Effector CD8-positive, alpha-beta T cell (primary cell): ENCODE measurements around the gene DUSP9.

Source experiments
- DNase-seq: peaks from one replicate; lab custom pipeline; 2025; lab: John Stamatoyannopoulos, UW

DUSP9 gene

GRCh38 chrX:153637121-153638040 is 9.6 kb upstream of the DUSP9 start:
- no peak for DNase-seq

DNA sequence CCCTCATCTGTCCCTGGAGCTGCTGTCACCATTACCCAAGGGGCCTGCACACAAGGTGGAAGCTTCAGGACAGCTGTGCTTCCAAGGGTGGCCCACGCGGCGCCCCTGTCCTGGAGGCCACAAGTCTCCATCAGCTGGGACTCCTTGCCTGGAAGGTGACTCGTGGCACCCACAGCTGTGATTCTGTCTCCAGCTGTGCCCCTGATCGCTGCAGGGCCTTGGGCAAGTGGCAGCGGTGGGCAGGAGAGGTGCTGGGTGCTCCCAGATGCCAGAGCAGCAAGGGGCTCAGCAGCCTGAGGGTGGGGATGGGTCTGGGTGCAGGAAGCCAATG is 9.0 kb upstream of the DUSP9 start:
- DNase-seq = no peak

GRCh38 chrX:153638436-153639176 is 8.4 kb upstream of the DUSP9 start:
- no peak for DNase-seq

DNA sequence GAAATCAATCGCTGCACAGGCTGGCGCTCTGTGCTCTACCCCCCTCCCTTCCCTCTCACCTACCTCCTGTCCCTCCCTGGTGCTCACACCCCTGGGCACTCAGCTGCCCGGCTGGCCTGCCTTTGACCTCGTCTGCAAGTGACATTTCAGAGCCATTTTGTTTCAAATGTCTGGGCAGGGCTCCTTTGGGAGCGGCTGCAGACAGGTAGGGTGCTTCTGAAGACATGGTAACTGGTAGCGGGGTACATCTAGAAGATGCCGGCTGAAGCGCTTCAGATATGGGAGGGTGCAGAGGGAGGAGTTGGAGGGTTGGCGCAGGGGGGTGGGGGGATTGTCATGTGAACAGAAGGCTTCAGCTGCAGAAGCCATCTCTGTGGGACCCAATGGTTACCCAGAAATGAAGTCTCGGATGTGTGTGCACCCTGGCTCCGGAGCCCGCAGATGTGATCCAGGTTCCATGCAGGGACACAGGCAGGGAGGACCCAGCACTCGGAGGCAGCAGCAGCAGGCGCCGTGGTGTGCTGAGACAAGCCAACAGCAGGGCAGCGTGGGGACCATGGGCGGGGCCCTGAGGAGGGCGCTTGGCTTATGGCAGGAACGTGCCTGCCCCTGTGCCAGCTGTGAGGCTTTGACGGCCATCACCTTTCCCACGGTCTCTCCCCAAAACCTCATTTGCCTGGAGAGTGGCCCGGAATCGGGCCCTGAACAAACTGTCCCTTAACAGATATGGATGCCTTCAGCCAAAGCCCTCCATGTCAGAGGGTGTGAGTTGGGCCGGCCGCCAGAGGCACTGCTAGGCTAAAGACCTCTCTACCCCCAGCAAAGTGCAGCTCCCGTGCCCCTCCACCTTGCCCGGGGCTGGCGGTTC is 7.6 kb upstream of the DUSP9 start:
- DNase-seq = no peak

- no peak for DNase-seq
These were observed 6.8 kb upstream of the DUSP9 start for GRCh38 chrX:153640045-153640686.

- DNase-seq = no peak
These were observed 6.0 kb upstream of the DUSP9 start for GRCh38 chrX:153640736-153641575.

DNA sequence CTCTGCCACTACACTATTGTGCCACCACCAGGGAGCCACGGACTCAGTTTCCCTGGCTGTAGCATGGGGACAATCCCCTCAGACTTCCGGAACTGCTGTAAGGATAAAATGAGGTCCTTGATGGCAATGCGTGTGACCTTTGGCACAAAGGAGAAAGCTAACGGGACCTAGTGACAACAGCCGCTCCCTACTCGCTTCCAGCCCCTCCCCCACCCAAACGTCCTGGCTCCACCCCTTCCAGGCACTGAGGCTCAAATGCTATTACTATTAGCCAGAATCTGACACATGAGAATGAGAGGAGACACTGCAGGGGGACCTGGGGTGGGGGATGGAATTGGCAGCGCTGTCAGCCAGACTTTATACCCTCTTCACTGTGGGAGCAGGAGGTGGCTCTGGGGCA is 5.4 kb upstream of the DUSP9 start:
- no peak for DNase-seq

GRCh38 chrX:153642051-153642654 is 4.8 kb upstream of the DUSP9 start:
- no peak for DNase-seq

DNA sequence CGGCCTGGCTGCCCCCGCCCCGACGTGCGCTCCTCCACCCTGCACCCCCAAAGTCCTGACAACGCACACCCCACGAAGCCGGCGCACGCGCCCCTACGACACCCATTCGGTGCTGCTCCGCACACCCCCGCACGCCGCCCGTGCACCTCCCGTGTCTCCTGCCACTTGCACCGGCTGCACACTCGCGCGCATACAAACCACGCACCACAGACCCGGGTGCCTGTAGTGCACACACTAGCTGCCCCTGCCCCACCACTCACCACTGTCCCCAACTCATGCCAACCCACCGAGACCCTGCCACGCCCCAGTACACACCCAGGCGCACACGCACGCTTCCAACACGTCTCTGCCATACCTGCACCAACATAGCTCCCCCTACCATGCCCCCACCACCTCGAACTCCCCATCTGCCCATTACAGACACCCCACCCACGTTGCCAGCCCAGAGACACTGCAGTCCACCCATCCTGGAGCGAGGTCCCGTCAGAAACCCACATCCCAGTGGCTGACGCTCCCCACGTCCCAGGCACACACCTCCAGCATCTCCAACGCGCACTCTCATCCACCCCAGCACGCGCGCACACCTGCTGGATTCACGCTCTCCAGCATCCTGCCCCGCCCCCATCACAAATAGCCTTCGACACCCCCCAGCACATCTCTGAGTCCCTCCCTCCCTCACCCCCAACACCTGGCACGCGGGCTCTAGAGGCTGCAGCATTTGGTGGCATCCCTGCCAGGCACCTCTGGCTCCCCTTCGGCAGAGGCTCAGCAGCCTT is 4.2 kb upstream of the DUSP9 start:
- DNase-seq = no peak

- DNase-seq = no peak
These were observed 3.3 kb upstream of the DUSP9 start for GRCh38 chrX:153643431-153644351.

- DNase-seq = no peak
These were observed 2.5 kb upstream of the DUSP9 start for GRCh38 chrX:153644356-153645125.

DNA sequence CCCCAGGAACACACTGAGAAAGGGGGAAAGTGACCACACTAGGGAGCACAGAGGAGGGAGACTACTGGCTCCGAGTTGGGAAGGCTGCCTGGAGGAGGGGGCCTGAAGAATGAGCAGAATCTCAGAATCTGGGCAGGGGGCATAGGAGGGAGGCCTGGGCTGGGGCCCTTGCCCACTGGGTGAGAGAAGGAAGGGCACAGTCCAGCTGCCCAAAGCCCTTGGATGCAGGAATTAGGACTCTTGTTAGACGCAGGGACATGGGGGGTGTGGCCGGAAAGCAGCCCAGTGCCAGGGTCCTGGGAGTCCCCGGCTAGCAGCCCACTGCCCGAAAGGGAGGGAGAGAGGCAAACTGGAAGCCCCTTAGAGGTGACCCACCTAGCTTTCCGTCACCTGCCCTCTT is 1.9 kb upstream of the DUSP9 start:
- DNase-seq = no peak

- no peak for DNase-seq
These were observed 998 bp upstream of the DUSP9 start for GRCh38 chrX:153645921-153646488.

DNA sequence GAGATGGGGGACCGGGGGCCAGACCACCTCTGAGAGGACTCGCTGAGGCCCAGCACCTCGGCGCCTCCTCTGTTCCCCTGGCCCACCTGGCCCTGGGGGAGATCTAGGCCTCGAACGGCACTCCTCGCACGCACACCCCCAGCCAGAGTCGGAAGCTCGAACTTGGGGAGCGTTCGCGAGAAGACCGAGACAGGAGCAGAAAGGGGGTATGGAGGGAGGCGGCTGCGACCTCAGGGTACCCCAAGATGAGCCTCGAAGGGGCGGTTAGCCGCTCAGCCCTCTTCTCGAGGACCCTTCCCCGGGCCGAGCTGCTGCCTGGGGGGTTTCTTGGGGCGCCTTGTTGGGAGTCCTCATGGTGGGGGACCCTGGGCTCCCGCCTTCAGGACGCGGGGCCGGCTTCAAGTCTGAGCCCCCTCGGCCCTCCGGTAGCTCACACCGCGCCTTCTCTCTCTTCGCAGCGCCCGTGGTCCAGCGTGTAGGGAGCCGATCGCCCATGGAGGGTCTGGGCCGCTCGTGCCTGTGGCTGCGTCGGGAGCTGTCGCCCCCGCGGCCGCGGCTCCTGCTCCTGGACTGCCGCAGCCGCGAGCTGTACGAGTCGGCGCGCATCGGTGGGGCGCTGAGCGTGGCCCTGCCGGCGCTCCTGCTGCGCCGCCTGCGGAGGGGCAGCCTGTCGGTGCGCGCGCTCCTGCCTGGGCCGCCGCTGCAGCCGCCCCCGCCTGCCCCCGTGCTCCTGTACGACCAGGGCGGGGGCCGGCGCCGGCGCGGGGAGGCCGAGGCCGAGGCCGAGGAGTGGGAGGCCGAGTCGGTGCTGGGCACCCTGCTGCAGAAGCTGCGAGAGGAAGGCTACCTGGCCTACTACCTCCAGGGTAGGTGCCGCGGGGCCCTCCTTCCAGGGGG is 706 bp downstream of the DUSP9 start:
- DNase-seq = no peak

- no peak for DNase-seq
These were observed 1.6 kb downstream of the DUSP9 start for GRCh38 chrX:153648358-153649177.
